Gastrocnemius medialis (tissue), 4 donors: ENCODE results near the gene ZBTB34. TPM values are rescaled to one million over a fixed set of nuclear protein-coding genes. Genes with fewer than 3 reads are reported as not detected.

Experiments used
- ATAC-seq, 2 donors: fragments of 150-250 bp; one replicate each; pipeline ENCODE4 v1.9.1; 2016
- DNase-seq, 2 donors: peaks; one replicate each; pipeline ENCODE4 v3.0.0-alpha.2; 2019
- H3K27ac ChIP-seq, 4 donors: fragments of 200-600 bp; sonication (generic); 1 replicate in 1 of 4; 2 replicates in 3 of 4; pipeline ENCODE4 v1.5.1; 2016 to 2018; ENCODE audit warnings: mild to moderate bottlenecking in 2 of 4, moderate library complexity in 1 of 4
- H3K27me3 ChIP-seq, 3 donors: fragments of 200-600 bp; sonication (generic) in 2 of 3; 1 replicate in 1 of 3; 2 replicates in 2 of 3; pipeline versions ENCODE4 v1.5.1 to v1.6.0; 2016 to 2019; ENCODE audit warnings: mild to moderate bottlenecking in 1 of 3, moderate library complexity in 1 of 3
- H3K36me3 ChIP-seq, 2 donors: fragments of 200-600 bp; sonication (generic) in 1 of 2; one replicate each; pipeline ENCODE4 v1.5.1; 2017 to 2018
- H3K4me1 ChIP-seq, 2 donors: fragments of 200-600 bp; sonication (generic) in 1 of 2; one replicate each; pipeline ENCODE4 v1.5.1; 2016 to 2017; ENCODE audit warnings: mild to moderate bottlenecking in 2 of 2
- H3K4me3 ChIP-seq, 4 donors: fragments of 200-600 bp; sonication (generic) in 3 of 4; 1 replicate in 1 of 4; 2 replicates in 3 of 4; pipeline ENCODE4 v1.5.1; 2016 to 2019; ENCODE audit warnings: mild to moderate bottlenecking in 2 of 4
- H3K9me3 ChIP-seq, 3 donors: fragments of 200-600 bp; sonication (generic) in 2 of 3; 1 replicate in 1 of 3; 2 replicates in 2 of 3; pipeline ENCODE4 v1.5.1; 2016 to 2019
- POLR2A ChIP-seq, 2 donors: fragments of 450-650 bp; IDR thresholded peaks; one replicate each; pipeline ENCODE4 v1.6.1; 2017; ENCODE audit warnings: antibody characterized with exemption in 2 of 2, mild to moderate bottlenecking in 2 of 2, moderate library complexity in 2 of 2
- in situ Hi-C, 4 donors: fragments of 200-750 bp; cut with MboI; loops; one replicate each; pipeline versions ENCODE4 v1.15.0 to v1.8.0; 2017; ENCODE audit warnings: low sequenced_read_pairs in 4 of 4
- intact Hi-C: fragments of 100-400 bp; cut with DNase I; formaldehyde crosslinking; loops from one replicate; pipeline ENCODE4 v1.15.1; 2023; ENCODE audit warnings: low total_unique reads
- total RNA-seq, 4 donors: library from RNA; depleted of rRNA; stranded (reverse); fragments of >200 nt; gene quantifications; one replicate each; pipeline versions ENCODE4 v1.1.0 to v1.2.3, GENCODE V29; 2016
- TF ChIP-seq, protein P1 (sequence below), 5 experiments: fragments of 450-650 bp in 3 of 5; fragments of 200-600 bp in 2 of 5; sonication (generic) in 2 of 5; IDR thresholded peaks in 4 of 5; conservative IDR thresholded peaks in 1 of 5; 1 replicate in 4 of 5; 2 replicates in 1 of 5; pipeline ENCODE4 v1.5.1; 2016 to 2019; ENCODE audit warnings: antibody characterized with exemption in 5 of 5, mild to moderate bottlenecking in 3 of 5, moderate library complexity in 3 of 5

Gene ZBTB34
- total RNA-seq, 4 donors from 2014 or later = 6.2 to 8.7 (median 6.9) TPM

DNA sequence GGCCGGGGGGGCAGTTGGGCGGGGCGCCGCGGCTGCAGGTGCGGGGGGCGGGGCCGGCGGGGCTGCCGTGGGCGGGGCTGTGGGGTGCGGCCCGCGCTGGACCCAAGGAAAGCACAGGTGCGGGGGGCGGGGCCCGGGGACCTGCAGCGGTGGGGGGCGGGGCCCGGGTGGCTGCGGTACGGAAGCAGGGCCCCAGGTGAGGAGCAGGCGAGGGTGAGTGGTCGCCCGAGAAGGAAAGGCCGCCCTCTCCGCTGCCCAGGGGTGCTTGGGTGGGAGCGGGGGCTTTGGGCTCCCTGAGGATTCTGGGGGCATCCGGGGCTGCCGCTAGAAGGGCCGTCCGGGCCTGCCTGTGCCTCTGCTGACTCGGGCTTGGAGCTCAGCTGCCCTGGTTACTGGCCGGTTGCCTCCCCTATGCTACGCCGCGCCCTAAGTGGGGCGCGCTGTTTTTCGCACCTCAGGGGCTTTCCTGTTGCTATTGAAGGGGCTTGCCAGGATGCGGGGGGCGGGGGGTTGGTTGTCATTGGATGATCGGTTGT is 54.9 kb downstream of the ZBTB34 start:
- ATAC-seq = no peak
- no peaks in the 10 kb centered on the region for H3K27me3 ChIP-seq
- H3K4me3 ChIP-seq = peak overlapping the region in 3 of 4 donors; percentile 47 to 67 (median 52)

DNA sequence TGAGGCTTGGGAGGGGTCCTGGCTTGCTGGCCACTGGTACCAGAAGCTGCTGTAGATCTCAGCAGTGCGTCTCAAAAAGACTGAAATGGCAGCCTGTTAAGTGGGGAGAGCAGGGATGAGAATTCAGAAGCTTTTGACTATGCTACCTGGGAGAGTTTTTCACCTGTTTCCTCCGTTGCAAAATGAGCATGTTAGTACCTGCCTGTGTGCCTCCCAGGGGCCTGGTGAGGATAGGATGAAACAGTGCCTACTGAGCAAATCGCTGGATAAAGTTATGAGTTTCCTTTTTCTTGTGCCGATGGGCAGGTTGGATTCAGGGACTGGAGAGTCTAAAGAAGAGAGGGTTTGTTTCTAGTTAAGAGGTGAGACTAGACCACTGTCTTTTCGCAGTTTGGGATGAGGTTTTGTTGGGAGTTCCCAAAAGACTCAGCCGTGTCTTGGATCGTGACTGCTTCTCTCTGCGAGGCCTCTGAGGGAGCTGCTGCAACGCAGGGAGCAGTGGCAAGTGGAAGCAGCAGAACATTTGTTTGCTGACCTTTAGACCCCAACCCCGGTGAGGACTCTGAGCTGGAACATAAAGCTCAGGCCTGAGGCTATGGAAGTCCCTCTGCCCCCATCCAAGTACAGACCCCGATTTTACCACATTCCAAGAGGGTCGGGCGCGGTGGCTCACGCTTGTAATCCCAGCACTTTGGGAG is 55.6 kb downstream of the ZBTB34 start:
- no peak overlapping the region for H3K4me3 ChIP-seq
- intact Hi-C loops = loop anchor here (2.0 kb wide), 1 partner anchor 55 kb away; the partner anchor contains the start of gene ZBTB34

More for the DNA sequence above, 54.9 kb downstream of the ZBTB34 start:
- no peak overlapping the region for H3K27ac ChIP-seq
- DNase-seq = peak in 1 of 2 donors; percentile 28
- in situ Hi-C loops = no loop called here
- H3K9me3 ChIP-seq = no peaks in the 10 kb centered on the region
- intact Hi-C loops = loop anchor here (2.0 kb wide), 1 partner anchor 55 kb away; the partner anchor contains the start of gene ZBTB34
- peaks cover 4 to 10% of the 10 kb centered on the region in 2 donors for H3K4me1 ChIP-seq
- H3K36me3 ChIP-seq = no peaks in the 10 kb centered on the region
- TF ChIP-seq, protein P1, sequence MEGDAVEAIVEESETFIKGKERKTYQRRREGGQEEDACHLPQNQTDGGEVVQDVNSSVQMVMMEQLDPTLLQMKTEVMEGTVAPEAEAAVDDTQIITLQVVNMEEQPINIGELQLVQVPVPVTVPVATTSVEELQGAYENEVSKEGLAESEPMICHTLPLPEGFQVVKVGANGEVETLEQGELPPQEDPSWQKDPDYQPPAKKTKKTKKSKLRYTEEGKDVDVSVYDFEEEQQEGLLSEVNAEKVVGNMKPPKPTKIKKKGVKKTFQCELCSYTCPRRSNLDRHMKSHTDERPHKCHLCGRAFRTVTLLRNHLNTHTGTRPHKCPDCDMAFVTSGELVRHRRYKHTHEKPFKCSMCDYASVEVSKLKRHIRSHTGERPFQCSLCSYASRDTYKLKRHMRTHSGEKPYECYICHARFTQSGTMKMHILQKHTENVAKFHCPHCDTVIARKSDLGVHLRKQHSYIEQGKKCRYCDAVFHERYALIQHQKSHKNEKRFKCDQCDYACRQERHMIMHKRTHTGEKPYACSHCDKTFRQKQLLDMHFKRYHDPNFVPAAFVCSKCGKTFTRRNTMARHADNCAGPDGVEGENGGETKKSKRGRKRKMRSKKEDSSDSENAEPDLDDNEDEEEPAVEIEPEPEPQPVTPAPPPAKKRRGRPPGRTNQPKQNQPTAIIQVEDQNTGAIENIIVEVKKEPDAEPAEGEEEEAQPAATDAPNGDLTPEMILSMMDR (IDR thresholded peaks at IDR 0.05 in 4 of 5, conservative IDR thresholded peaks at IDR 0.05 in 1 of 5) = no peak
- TF ChIP-seq POLR2A (IDR thresholded peaks at IDR 0.05) = no peak

GRCh38 chr9:126916909-126917308 is 56.5 kb downstream of the ZBTB34 start:
- Histone ChIP-seq H3K4me3 (no peak overlapping the region), H3K36me3 (no peaks in the 10 kb centered on the region), H3K27ac (no peak overlapping the region), H3K4me1 (peaks cover 4 to 10% of the 10 kb centered on the region in 2 donors), H3K27me3 (no peaks in the 10 kb centered on the region), H3K9me3 (no peaks in the 10 kb centered on the region)
- in situ Hi-C loops (no loop called here), intact Hi-C loops (no loop called here)
- TF ChIP-seq, protein P1 (IDR thresholded peaks at IDR 0.05 in 4 of 5, conservative IDR thresholded peaks at IDR 0.05 in 1 of 5) = no peak
- TF ChIP-seq POLR2A (IDR thresholded peaks at IDR 0.05) = no peak
- ATAC-seq = no peak
- DNase-seq = no peak

More for the DNA sequence above, 55.6 kb downstream of the ZBTB34 start:
- no peak for DNase-seq
- Histone ChIP-seq H3K4me1 (peaks cover 4 to 10% of the 10 kb centered on the region in 2 donors), H3K27ac (no peak overlapping the region), H3K9me3 (no peaks in the 10 kb centered on the region), H3K27me3 (no peaks in the 10 kb centered on the region), H3K36me3 (no peaks in the 10 kb centered on the region)
- TF ChIP-seq POLR2A (IDR thresholded peaks at IDR 0.05) = no peak
- TF ChIP-seq, protein P1 (IDR thresholded peaks at IDR 0.05 in 4 of 5, conservative IDR thresholded peaks at IDR 0.05 in 1 of 5) = no peak
- in situ Hi-C loops = no loop called here
- no peak for ATAC-seq

GRCh38 chr9:126919193-126919592 is 58.8 kb downstream of the ZBTB34 start:
- Histone ChIP-seq H3K27ac (no peak overlapping the region), H3K4me3 (no peak overlapping the region), H3K27me3 (no peaks in the 10 kb centered on the region), H3K9me3 (no peaks in the 10 kb centered on the region), H3K4me1 (peaks cover 1 to 9% of the 10 kb centered on the region in 2 donors), H3K36me3 (no peaks in the 10 kb centered on the region)
- no peak for DNase-seq
- TF ChIP-seq, protein P1 (IDR thresholded peaks at IDR 0.05 in 4 of 5, conservative IDR thresholded peaks at IDR 0.05 in 1 of 5) = no peak
- no peak for TF ChIP-seq POLR2A (IDR thresholded peaks at IDR 0.05)
- intact Hi-C loops = no loop called here
- in situ Hi-C loops = no loop called here
- no peak for ATAC-seq
